ENCODE measurements around the gene KRTAP2-1.
"Not testable (repeated sequence)": the region's sequence is repeated elsewhere in the genome, so short reads cannot be mapped to it uniquely, and the experiment has no call there.

The KRTAP2-1 gene, protein sequence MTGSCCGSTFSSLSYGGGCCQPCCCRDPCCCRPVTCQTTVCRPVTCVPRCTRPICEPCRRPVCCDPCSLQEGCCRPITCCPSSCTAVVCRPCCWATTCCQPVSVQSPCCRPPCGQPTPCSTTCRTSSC

DNA sequence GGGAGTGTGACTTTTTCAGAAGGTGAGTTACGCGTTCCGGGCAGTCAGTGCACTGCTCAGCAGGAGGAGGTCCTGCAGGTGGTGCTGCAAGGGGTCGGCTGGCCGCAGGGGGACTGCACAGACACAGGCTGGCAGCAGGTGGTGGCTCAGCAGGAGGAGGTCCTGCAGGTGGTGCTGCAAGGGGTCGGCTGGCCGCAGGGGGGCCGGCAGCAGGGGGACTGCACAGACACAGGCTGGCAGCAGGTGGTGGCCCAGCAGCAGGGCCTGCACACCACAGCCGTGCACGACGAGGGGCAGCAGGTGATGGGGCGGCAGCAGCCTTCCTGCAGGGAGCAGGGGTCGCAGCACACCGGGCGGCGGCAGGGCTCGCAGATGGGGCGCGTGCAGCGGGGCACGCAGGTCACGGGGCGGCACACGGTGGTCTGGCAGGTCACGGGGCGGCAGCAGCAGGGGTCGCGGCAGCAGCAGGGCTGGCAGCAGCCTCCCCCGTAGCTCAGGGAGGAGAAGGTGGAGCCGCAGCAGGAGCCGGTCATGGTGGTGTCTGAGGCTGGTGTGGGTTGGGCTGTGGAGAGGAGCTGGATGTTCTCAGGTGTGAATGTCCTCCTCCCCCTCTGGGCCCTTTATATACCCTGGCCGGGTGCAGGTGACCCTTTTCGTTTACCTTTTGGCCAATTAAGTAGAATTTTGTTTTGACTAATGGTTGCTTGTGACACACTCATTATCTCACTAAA, at the start of gene KRTAP2-1:
TSS of gene KRTAP2-1 (minus strand) at position 582 of the 731 bp plus-strand sequence. CDS start at position 533, 49 bp downstream.
- H3K9me3 ChIP-seq; H3K36me3 ChIP-seq (replicated peaks); DNase-seq (ENCODE audit: low spot score in 2 of 2); in situ Hi-C loops (cut with MboI; ENCODE audit: low sequenced_read_pairs); H3K4me3 ChIP-seq; H3K27me3 ChIP-seq (ENCODE audit: low read depth): not testable (repeated sequence)
- peaks cover 11% of the 10 kb centered on the region; the same call in 1 of the 2 replicates for H3K4me1 ChIP-seq

DNA sequence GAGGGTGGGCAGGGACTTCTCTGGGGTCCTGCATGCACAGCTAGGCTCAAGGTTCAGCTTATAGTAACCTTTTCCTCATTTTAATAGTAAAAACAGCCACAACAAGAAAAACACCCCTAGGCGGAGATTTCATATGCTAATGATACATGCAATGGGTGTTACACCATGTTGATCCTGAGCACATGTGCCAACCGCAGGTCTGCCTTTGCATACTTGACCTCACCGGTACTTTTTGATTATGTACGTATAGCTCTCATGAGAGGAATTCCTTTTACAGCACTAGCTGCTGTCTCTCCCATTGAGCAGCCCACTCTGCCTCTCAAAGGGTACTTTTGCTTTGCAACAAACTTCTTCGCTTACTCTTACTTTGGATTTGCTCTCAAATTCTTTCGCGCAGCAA, 48.9 kb upstream of the KRTAP2-1 start:
- Histone ChIP-seq H3K27me3 (ENCODE audit: low read depth) (no peaks in the 10 kb centered on the region), H3K36me3 (replicated peaks) (no peaks in the 10 kb centered on the region), H3K4me1 (no peaks in the 10 kb centered on the region), H3K4me3 (no peak overlapping the region), H3K9me3 (no peaks in the 10 kb centered on the region)
- in situ Hi-C loops (cut with MboI; ENCODE audit: low sequenced_read_pairs), result no loop called here
- no peak for DNase-seq (ENCODE audit: low spot score in 2 of 2)

DNA sequence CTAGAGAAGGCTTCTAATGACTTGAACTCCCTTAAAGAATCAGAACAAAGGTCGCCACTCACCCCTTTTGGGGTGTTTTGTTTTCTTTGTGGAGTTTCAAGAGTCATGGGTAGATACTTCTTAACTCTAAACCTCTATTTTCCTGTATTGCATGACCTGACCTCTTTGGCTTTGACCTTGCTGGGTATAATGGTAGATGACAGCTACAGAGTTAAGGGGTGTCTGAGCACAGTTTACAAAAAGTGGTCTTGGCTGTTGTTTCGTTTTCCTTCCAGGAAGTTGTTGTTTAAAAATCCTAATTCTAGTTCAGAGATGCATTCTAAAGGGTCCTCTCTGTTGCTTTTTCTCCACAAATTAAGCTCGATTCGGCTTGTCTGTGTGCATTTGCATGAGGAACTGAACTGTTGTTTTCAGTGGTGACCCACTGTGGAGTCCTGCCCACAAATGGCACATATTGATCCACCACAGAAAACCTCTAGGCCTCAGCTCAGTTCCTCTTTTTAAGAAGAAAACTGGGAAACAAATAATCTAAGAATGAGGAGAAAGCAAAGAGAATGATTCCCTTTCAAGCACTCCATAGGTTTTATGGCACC, 41.7 kb upstream of the KRTAP2-1 start:
- DNase-seq (ENCODE audit: low spot score in 2 of 2); in situ Hi-C loops (cut with MboI; ENCODE audit: low sequenced_read_pairs): not testable (repeated sequence)

DNA sequence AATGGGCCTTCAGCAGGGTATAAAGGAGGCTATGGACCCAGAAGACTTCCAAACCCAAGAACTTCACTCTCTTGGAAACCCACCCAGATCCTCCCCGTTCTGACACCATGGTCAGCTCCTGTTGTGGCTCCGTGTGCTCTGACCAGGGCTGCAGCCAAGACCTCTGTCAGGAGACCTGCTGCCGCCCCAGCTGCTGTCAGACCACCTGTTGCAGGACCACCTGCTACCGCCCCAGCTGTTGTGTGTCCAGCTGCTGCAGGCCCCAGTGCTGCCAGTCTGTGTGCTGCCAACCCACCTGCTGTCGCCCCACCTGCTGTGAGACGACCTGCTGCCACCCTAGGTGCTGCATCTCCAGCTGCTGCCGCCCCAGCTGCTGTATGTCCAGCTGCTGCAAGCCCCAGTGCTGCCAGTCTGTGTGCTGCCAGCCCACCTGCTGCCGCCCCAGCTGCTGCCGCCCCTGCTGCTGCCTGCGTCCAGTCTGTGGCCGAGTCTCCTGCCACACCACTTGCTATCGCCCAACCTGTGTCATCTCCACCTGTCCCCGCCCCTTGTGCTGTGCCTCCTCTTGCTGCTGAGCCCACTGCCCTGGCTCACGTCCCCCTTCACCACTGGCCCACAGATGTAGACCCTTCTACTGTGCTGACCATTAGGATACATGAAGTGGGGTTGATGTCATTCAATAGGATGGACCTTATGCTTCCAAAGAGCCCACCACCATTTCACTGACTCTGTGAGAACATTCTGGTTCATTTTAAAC, 37.2 kb upstream of the KRTAP2-1 start, which contains the start of gene KRTAP4-7:
TSS of gene KRTAP4-7 (plus strand) at position 51 of the 757 bp plus-strand sequence. CDS start at position 108, 57 bp downstream.
- in situ Hi-C loops (cut with MboI; ENCODE audit: low sequenced_read_pairs), result not testable (repeated sequence)

More for the DNA sequence above, 41.7 kb upstream of the KRTAP2-1 start:
- H3K9me3 ChIP-seq; H3K36me3 ChIP-seq (replicated peaks); H3K4me3 ChIP-seq; H3K4me1 ChIP-seq; H3K27me3 ChIP-seq (ENCODE audit: low read depth): not testable (repeated sequence)

DNA sequence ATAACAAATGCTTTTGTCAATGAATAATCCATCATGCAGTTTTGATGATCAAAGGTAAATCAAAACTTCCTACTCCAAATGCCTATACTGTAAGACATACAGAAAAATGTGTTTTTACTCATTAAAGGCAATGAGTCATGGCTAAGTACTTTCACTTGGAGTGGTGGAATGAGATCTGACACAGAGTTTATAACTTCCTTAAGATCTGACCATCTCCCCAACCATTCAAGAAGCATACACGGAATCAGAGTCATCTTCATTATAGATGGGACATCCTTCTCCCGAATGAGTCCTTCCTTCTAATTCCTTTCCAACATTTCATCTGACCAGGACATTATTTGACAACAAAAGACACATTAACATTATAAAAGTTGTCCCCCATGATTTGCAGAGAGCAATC, 36.3 kb upstream of the KRTAP2-1 start:
- H3K9me3 ChIP-seq; H3K27me3 ChIP-seq (ENCODE audit: low read depth); H3K4me1 ChIP-seq; in situ Hi-C loops (cut with MboI; ENCODE audit: low sequenced_read_pairs); H3K4me3 ChIP-seq; H3K36me3 ChIP-seq (replicated peaks); DNase-seq (ENCODE audit: low spot score in 2 of 2): not testable (repeated sequence)

More for the DNA sequence above, 37.2 kb upstream of the KRTAP2-1 start, which contains the start of gene KRTAP4-7:
- not testable (repeated sequence) for H3K9me3 ChIP-seq; H3K27me3 ChIP-seq (ENCODE audit: low read depth); H3K36me3 ChIP-seq (replicated peaks); H3K4me1 ChIP-seq; DNase-seq (ENCODE audit: low spot score in 2 of 2); H3K4me3 ChIP-seq

DNA sequence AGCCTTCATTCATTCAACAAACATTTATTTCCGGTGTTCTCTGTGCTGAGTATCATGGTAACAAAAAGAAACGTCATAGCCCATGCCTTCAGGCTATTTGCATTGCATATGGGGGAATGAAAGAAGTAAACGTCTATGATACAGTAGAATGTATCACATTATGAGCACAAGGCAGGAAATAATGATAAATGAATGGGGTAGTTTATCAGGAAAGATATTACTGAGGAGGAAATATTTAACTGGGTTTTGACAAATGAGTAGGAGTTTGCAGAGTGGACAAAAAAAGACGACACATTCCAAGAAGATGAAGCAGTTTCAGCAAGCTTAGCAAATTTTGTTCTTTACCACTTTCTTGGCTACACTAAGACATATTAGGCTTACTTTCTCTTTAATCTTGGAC, 35.5 kb upstream of the KRTAP2-1 start:
- Histone ChIP-seq H3K4me3 (no peak overlapping the region), H3K27me3 (ENCODE audit: low read depth) (no peaks in the 10 kb centered on the region), H3K36me3 (replicated peaks) (no peaks in the 10 kb centered on the region), H3K4me1 (peaks cover 5% of the 10 kb centered on the region; the same call in 1 of the 2 replicates), H3K9me3 (no peaks in the 10 kb centered on the region)
- no peak for DNase-seq (ENCODE audit: low spot score in 2 of 2)
- in situ Hi-C loops (cut with MboI; ENCODE audit: low sequenced_read_pairs), result no loop called here

DNA sequence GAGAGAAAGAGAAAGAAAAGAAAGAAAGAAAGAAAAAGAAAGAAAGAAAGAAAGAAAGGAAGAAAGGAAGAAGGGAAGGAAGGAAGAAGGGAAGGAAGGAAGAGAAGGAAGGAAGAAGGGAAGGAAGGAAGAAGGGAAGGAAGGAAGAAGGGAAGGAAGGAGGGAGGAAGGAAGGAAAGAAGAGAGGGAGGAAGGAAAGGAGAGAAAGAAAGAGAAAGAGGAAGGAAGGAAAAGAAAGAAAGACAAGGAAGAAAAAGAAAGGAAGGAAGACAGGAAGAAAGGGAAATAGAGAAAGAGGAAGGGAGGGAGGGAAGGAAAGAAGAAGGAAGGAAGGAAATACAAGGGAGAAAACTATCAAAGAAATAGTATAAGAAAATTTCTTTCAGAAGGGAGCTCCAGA, 29.7 kb upstream of the KRTAP2-1 start:
- H3K9me3 ChIP-seq, result no peaks in the 10 kb centered on the region
- in situ Hi-C loops (cut with MboI; ENCODE audit: low sequenced_read_pairs), result no loop called here
- H3K27me3 ChIP-seq (ENCODE audit: low read depth), result no peaks in the 10 kb centered on the region
- no peaks in the 10 kb centered on the region for H3K36me3 ChIP-seq (replicated peaks)
- DNase-seq (ENCODE audit: low spot score in 2 of 2), result no peak
- H3K4me3 ChIP-seq, result no peak overlapping the region
- peaks cover 5% of the 10 kb centered on the region; the same call in 1 of the 2 replicates for H3K4me1 ChIP-seq

DNA sequence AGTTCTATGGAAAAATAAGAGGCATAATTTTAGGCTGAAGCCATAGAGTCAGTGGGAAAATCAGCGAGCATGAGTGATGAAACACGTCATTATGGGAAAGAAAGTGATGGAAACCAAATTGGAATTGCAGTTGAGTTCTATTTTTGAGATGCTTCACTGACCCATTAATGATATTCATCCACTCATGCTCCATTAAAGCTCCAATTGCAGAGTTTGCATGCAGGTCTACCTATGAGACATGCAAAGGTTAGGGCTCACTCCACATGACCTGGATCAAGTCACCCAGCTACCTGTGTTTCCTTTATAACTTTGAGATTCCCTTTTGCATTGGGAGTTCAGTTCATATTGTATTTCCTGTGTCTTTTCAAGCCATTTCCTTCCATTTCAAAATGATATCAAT, 26.6 kb upstream of the KRTAP2-1 start:
- Histone ChIP-seq H3K4me3 (no peak overlapping the region), H3K36me3 (replicated peaks) (no peaks in the 10 kb centered on the region), H3K4me1 (peaks cover 5% of the 10 kb centered on the region; the same call in 1 of the 2 replicates), H3K27me3 (ENCODE audit: low read depth) (no peaks in the 10 kb centered on the region), H3K9me3 (no peaks in the 10 kb centered on the region)
- in situ Hi-C loops (cut with MboI; ENCODE audit: low sequenced_read_pairs), result no loop called here
- no peak for DNase-seq (ENCODE audit: low spot score in 2 of 2)

DNA sequence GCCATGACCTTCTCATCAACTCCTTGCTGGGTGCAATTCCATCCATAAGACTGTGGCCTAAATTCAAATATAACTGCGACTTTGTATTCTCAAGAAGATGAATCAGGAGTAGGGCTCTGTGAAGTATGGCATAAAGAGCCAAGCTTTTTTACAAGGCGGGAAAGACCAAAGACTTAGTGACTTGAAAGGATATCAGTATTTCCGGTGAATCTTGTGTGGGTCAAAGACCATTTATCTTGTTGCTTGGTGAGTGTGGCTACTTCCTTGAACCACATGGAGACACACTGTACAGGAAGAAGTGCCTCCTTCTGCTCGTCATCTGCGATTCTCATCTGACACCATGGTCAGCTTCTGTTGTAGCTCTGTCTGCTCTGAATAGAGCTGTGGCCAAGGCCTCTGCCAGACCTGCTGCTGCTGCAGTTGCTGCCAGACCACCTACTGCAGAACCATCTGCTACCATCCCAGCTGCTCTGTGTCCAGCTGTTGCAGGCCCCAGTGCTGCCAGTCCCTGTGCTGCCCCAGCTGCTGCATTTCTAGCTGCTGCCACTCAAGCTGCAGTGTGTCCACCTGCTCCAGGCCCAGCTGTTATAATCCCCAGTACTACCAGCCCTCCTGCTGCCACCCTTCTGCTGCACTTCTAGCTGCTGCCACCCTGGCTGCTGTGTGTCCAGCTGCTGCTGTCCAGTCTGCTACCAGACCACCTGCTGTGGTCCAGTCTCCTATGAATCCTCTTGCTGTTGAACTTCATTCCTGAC, 24.7 kb upstream of the KRTAP2-1 start:
- H3K27me3 ChIP-seq (ENCODE audit: low read depth), result no peaks in the 10 kb centered on the region

DNA sequence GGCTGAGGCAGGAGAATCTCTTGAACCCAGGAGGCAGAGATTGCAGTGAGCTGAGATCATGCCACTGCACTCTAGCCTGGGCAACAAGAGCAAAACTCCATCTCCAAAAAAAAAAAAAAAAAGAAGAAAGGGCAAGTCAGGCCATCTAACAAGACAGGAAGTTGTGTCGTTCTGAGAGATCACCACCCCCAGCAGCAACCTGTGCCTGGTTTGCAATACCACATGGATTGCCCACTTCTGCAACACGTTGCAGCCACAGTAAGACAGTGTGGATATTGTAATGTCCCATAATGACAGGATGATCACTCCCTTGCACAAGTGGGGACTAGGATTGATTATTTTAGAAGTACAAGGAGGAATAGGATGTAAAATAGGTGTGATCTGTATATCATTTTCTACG, 21.9 kb upstream of the KRTAP2-1 start:
- no peaks in the 10 kb centered on the region for H3K4me1 ChIP-seq
- H3K4me3 ChIP-seq, result no peak overlapping the region
- in situ Hi-C loops (cut with MboI; ENCODE audit: low sequenced_read_pairs), result no loop called here
- no peaks in the 10 kb centered on the region for H3K36me3 ChIP-seq (replicated peaks)
- DNase-seq (ENCODE audit: low spot score in 2 of 2), result no peak
- no peaks in the 10 kb centered on the region for H3K9me3 ChIP-seq
- no peaks in the 10 kb centered on the region for H3K27me3 ChIP-seq (ENCODE audit: low read depth)

More for the DNA sequence above, 24.7 kb upstream of the KRTAP2-1 start:
- Histone ChIP-seq H3K9me3 (no peaks in the 10 kb centered on the region), H3K4me3 (no peak overlapping the region), H3K4me1 (no peaks in the 10 kb centered on the region), H3K36me3 (replicated peaks) (no peaks in the 10 kb centered on the region)
- DNase-seq (ENCODE audit: low spot score in 2 of 2), result no peak
- in situ Hi-C loops (cut with MboI; ENCODE audit: low sequenced_read_pairs), result no loop called here

DNA sequence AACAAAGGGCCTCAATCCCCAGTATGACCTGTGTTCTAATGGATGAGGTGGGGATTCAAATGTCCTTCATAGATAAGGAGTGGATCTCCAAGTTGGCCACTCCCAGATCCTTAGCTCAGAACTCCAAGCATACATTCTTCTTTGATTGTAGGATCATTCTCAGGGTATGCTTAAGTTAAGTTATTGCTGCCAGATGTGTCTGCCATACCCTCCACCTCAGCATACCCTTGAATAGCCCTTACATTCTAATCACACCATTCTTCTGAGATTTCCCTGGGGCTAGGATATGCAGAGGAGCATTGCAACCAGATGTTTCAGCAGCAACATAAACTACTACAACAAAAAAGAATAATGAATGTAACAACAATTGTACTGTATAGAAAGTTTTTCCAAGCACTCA, 20.2 kb upstream of the KRTAP2-1 start:
- DNase-seq (ENCODE audit: low spot score in 2 of 2), result no peak
- in situ Hi-C loops (cut with MboI; ENCODE audit: low sequenced_read_pairs), result no loop called here
- no peaks in the 10 kb centered on the region for H3K36me3 ChIP-seq (replicated peaks)
- H3K9me3 ChIP-seq, result no peaks in the 10 kb centered on the region
- H3K4me1 ChIP-seq, result no peaks in the 10 kb centered on the region
- H3K27me3 ChIP-seq (ENCODE audit: low read depth), result no peaks in the 10 kb centered on the region
- H3K4me3 ChIP-seq, result no peak overlapping the region

DNA sequence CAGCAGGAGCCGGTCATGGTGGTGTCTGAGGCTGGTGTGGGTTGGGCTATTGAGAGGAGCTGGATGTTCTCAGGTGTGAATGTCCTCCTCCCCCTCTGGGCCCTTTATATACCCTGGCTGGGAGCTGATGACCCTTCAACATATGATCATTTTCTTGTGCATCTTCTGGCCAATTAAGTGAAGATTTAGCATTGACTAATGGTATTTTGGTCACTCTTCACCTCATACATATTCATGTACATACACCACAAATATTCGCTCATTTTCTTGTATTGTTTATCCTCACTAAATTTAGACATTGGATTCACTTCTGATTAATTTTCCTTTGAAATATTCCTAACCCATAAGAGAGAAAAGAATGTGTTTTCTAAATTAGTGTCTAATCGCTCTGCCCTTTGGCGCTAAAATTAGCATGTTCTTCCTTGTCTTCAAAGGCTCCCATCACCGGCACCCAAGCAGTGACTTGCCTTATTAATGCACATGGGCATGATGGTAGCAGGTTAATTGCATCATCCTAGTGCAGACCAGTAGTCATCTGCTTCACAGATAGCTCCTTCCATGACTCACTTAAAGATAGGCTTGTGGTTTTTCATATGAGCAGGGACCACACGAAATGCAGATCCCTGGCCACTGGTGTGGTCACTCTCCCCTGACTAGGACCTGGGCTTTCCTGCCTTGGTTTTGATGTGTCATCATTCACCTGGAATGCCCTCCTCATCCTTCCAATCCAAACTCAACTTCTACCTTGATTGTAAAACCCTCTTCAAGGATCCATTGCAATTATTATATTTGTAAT, 18.9 kb upstream of the KRTAP2-1 start, which contains the start of gene KRTAP2-4:
TSS of gene KRTAP2-4 (minus strand) at position 51 of the 796 bp plus-strand sequence. CDS start at position 17, 34 bp downstream.
- Histone ChIP-seq H3K27me3 (ENCODE audit: low read depth) (no peaks in the 10 kb centered on the region), H3K9me3 (no peaks in the 10 kb centered on the region), H3K36me3 (replicated peaks) (no peaks in the 10 kb centered on the region), H3K4me3 (no peak within 1 kb of the TSS), H3K4me1 (no peaks in the 10 kb centered on the region)
- in situ Hi-C loops (cut with MboI; ENCODE audit: low sequenced_read_pairs), result no loop called here
- DNase-seq (ENCODE audit: low spot score in 2 of 2), result no peak
